ENCODE results near the gene C9orf43. TPM values are rescaled to one million over a fixed set of nuclear protein-coding genes. Genes with fewer than 3 reads are reported as not detected.

C9orf43 gene
- total RNA-seq, 6 donors from 2014 or later = 0.23 to 3.1 (median 0.43) TPM

GRCh38 chr9:113477661-113478060 lies 67.1 kb downstream of the C9orf43 start:
- Histone ChIP-seq H3K36me3 (no peaks in the 10 kb centered on the region), H3K9me3 (no peaks in the 10 kb centered on the region), H3K27ac (no peak overlapping the region), H3K4me1 (no peaks in the 10 kb centered on the region), H3K4me3 (no peak overlapping the region), H3K27me3 (no peaks in the 10 kb centered on the region)
- 88 to 93% methylated on average over 5 of the region's 5 CpGs for WGBS, 2 donors
- TF ChIP-seq, protein P1, sequence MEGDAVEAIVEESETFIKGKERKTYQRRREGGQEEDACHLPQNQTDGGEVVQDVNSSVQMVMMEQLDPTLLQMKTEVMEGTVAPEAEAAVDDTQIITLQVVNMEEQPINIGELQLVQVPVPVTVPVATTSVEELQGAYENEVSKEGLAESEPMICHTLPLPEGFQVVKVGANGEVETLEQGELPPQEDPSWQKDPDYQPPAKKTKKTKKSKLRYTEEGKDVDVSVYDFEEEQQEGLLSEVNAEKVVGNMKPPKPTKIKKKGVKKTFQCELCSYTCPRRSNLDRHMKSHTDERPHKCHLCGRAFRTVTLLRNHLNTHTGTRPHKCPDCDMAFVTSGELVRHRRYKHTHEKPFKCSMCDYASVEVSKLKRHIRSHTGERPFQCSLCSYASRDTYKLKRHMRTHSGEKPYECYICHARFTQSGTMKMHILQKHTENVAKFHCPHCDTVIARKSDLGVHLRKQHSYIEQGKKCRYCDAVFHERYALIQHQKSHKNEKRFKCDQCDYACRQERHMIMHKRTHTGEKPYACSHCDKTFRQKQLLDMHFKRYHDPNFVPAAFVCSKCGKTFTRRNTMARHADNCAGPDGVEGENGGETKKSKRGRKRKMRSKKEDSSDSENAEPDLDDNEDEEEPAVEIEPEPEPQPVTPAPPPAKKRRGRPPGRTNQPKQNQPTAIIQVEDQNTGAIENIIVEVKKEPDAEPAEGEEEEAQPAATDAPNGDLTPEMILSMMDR (IDR thresholded peaks at IDR 0.05) = no peak
- TF ChIP-seq POLR2AphosphoS5 (IDR thresholded peaks at IDR 0.05) = no peak
- no peak for TF ChIP-seq EP300 (IDR thresholded peaks at IDR 0.05)
- no peak for TF ChIP-seq POLR2A (IDR thresholded peaks at IDR 0.05)
- ATAC-seq (ENCODE audit: low FRiP score in 2 of 2) = no peak
- no peak for DNase-seq

DNA sequence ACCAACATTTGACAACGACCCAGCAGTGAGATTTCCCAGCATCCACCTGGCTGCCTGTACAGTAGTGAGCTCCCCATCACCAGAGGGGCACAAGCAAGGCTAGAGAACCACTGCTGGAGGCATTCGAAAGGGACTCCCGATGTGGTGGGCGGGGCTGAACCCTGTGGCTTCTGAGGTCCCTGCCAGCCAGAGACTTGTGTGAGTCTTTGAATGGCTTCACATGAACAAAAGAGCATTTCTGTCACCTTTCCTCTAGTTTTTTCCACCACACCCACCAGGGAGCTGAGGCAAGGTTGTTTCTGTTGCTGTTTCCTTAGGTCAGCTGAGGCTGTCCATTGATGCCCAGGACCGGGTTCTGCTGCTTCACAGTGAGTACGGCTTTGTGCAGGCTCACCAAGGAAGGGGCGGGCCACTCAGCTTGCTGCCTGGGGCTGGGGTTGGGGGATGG lies 68.7 kb downstream of the C9orf43 start:
- Histone ChIP-seq H3K4me3 (no peak overlapping the region), H3K27ac (no peak overlapping the region), H3K36me3 (no peaks in the 10 kb centered on the region), H3K27me3 (no peaks in the 10 kb centered on the region), H3K9me3 (no peaks in the 10 kb centered on the region), H3K4me1 (peaks cover 7 to 8% (median 8%) of the 10 kb centered on the region in 4 donors)
- ATAC-seq (ENCODE audit: low FRiP score in 2 of 2) = no peak
- WGBS, 2 donors = 75 to 77% methylated on average over 7 of the region's 7 CpGs
- peak in 1 of 2 donors; percentile 11 for DNase-seq
- TF ChIP-seq POLR2A (IDR thresholded peaks at IDR 0.05) = no peak
- TF ChIP-seq EP300 (IDR thresholded peaks at IDR 0.05) = no peak
- TF ChIP-seq POLR2AphosphoS5 (IDR thresholded peaks at IDR 0.05) = no peak
- TF ChIP-seq, protein P1 (IDR thresholded peaks at IDR 0.05) = no peak

Other genes starting within 250 kb of the C9orf43 start
- gene FKBP15, start 189.5 kb upstream of the C9orf43 start, total RNA-seq = 10 to 100 TPM; 36.5 to 72.3 (median 50.0) TPM
- gene SLC31A1, start 189.2 kb upstream of the C9orf43 start, total RNA-seq = 10 to 100 TPM; 10.5 to 44.7 (median 28.5) TPM
- gene CDC26, start 135.2 kb upstream of the C9orf43 start, total RNA-seq = 10 to 100 TPM; 17.7 to 41.9 (median 28.4) TPM
- gene PRPF4, start 135.1 kb upstream of the C9orf43 start, total RNA-seq = 10 to 100 TPM in 5 of 6 donors, 1 to 10 TPM in 1; 7.1 to 18.2 (median 15.0) TPM
- 1 to 10 TPM in 1 of 6 donors, under 1 TPM in 2, not detected in 3; 0.30 to 3.1 (median 0.39) TPM for gene RNF183, start 107.4 kb upstream of the C9orf43 start, total RNA-seq
- 1 to 10 TPM; 2.0 to 5.2 (median 3.1) TPM for gene WDR31, start 70.5 kb upstream of the C9orf43 start, total RNA-seq
- gene BSPRY, start 61.2 kb upstream of the C9orf43 start, total RNA-seq = 10 to 100 TPM in 3 of 6 donors, 1 to 10 TPM in 3; 5.2 to 21.1 (median 12.7) TPM
- 10 to 100 TPM; 12.0 to 25.8 (median 19.6) TPM for gene HDHD3, start 33.8 kb upstream of the C9orf43 start, total RNA-seq
- 10 to 100 TPM; 30.6 to 48.2 (median 38.2) TPM for gene ALAD, start 9.5 kb upstream of the C9orf43 start, total RNA-seq
- 10 to 100 TPM in 4 of 6 donors, 1 to 10 TPM in 2; 6.4 to 37.1 (median 28.4) TPM for gene POLE3, start 72 bp upstream of the C9orf43 start, total RNA-seq
- 10 to 100 TPM; 60.3 to 93.2 (median 72.6) TPM for gene RGS3, start 53.0 kb downstream of the C9orf43 start, total RNA-seq

All from upper lobe of left lung (tissue), 6 donors.